GM18873 (cell line): ENCODE measurements around the gene TWIST1.

ENCODE experiments used
- ATAC-seq: cut with Tn5 transposase; IDR thresholded peaks from one replicate; pipeline ENCODE4 v1.9.1; 2021; ENCODE audit warnings: mild to moderate bottlenecking, moderate library complexity, moderate number of reproducible peaks; ENCODE audit not compliant: unreplicated experiment, low FRiP score

Gene TWIST1

GRCh38 chr7:19117091-19117869, at the start of gene TWIST1:
Gene TWIST1 (minus strand): TSS chr7:19117636. CDS start chr7:19117321, 315 bp downstream.
- no peak for ATAC-seq

DNA sequence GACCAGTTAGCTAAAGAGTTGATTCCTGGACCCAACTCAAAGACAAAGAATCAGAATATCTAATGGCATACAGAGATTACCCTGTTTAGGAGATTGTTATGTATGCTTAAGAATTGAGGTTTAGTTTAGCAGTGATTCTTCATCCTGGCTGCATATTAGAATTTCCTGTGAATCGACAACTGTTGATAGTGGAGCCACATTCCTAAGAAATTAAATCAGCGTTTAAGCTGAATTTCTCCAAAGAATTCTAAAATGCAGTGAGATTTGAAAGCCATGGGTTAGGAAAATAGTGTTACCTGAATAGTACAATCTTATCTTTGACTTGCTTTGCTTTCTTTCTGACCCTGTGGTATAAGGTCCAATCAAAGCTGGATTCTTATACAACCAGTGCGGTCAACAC, 44.2 kb upstream of the TWIST1 start:
- no peak for ATAC-seq

DNA sequence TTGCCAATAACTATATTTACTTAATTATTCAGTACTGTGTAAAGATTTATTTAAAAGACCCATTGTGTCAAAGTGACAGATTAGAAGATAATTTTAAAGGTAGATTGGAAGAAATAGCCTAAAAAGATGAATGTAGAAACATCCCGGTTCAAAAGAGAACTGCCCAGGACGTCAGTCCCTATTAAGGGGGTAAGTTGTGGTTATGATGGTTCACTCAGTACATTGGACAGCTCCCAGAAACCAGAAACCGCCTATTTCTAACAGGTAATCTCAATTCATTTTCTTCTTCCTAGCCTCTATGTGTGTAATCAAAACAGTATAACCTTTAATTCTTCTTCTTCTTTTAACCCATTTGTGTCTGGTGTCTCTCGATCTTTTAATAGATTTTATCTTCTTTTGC, 29.3 kb upstream of the TWIST1 start:
- no peak for ATAC-seq

DNA sequence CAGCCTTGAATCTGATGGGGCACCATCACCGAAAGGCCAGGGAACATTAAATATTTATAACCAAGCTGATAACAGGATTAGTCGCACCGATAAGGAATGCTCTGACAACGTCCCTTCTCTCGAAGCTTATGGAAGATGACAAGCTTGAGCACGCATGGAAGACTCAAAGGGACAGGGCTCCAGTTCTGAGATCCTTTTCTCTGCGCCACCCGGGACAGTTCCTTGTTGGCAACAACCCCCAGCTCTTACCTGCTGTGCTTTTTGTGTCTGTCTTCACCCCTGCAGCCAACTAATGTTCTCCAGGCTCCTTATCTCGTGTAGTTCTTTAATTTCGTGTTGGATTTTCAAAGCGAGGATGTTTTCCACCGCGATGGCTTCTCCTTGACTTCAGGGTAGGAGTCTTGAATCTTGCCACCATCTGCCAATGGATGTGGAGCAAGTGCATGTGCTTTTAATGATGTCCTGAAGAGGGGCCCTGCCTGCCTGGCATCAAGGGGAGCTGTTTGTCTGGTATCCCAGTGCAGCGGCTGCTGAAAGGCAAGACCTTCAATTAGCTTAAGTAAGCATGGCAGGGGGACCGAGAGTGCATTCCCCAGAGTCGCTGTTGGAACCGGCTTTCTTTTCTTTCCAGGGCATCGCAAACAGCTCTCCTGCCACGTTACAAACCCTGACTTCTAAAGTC, 28.1 kb upstream of the TWIST1 start:
- ATAC-seq = no peak

DNA sequence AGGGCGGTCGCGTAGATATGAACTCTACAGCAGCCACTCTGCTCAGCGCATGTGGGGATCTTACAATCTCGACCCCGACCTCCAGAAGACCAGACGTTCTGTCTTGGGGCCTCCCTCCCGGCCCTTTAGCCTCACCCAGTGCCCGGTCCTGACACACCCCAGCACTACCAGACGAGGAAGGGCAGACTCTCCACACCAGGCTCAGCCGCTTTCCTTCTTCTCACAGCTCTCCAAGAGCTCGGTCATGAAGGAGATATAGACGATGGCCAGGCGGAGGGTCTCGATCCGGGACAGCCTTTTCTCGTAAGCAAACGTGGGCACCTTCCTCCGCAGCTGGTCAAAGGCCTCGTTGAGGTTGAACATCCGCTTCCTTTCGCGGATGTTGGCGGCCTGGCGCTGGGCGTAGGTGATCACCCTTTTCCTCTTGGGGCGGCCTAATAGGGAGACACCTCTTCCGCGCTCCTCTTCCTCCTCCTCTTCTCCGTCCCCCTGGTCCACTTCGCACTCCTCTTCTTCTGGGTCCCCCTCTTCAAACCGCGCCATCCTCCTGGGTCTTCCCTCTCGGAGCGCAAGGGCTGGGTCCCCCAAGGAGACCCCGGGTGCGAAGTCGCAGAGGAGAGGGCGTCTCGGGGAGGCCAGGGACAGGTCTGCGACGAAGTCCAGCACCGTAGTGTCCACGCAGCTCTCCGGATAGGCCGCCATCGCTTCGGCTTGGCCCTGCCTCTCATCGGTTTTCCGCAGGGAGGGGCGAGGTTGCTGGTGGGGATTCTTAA, 27.4 kb upstream of the TWIST1 start, which contains the start of gene FERD3L:
Gene FERD3L, minus strand, starts transcription at position 761 of the 773 bp plus-strand sequence. Its CDS starts 59 bp downstream, at position 702.
- ATAC-seq = no peak

DNA sequence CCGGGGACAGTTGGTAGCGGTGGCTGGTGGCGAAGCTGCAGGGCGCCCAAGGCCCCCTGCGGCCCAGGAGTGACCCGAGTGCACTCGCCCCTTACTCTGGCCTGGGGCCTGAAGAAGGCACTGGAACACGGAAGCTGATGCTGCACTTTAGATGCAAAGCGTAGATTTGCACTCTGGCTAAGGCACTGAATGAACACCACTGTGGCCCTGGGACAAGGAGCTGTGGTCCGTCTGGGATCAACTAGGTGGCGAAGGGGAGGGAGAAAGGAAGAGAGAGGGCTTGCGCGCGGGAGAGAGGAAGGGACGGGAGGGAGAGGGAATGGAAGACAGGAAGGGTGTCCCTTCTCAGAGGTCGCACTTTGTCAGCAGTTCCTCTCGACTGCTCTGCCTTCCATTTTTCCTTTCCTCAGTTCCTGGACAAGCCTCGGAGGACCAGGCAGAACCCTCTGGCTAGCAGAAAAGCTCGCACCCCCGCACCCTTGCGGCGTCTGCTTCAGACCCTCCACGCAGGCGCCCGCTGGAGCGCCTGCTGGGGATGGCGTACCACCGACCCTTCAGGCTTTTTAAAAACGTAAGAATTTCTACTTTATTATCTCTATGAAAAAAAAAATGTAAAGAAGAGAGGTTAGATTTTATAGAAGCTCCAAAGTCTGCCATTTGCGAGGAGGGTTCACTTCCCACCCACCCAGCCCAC, 26.6 kb upstream of the TWIST1 start:
- no peak for ATAC-seq

- no peak for ATAC-seq
Observed at GRCh38 chr7:19139706-19140327, 22.4 kb upstream of the TWIST1 start.

DNA sequence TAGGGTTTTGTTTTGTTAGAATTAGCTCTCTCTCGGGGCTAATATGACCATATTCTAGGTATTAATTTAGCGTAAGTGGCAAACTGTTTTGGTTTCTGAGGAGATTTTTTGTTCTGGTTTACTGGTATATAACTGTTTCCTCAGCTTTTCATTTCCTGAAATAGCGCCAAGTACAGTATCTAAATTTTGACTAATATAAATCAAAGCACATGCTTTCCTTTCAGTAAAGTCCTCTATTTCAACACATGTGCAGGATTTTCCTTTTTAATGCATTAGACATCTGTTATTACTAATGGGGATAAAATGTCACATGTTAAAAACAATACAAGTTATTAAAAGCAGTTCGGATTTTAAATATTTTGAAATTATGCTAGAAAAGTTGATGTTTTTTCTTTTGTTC, 16.4 kb upstream of the TWIST1 start:
- ATAC-seq = no peak

GRCh38 chr7:19133390-19133789, 16.0 kb upstream of the TWIST1 start:
- ATAC-seq = no peak

DNA sequence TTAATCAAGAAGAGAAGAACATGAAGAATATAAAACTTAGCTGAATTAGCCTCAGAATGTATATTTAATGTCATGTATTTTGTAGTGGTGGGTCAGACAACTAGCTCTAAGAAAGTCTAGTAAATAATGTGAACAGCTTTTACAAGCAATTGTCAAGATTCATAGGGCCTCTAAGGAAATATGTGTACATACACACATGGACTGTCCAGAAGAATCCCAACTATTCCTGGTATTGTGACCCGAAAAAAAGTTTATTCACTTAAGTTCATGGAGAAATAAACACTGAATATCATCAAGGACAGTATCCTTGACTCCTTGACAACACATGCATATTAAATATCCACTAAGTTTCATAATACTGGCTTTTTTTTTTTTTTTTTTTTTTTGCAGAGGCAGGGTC, 11.4 kb upstream of the TWIST1 start:
- ATAC-seq = no peak

- ATAC-seq = no peak
Observed at GRCh38 chr7:19121977-19122588, 4.6 kb upstream of the TWIST1 start.

DNA sequence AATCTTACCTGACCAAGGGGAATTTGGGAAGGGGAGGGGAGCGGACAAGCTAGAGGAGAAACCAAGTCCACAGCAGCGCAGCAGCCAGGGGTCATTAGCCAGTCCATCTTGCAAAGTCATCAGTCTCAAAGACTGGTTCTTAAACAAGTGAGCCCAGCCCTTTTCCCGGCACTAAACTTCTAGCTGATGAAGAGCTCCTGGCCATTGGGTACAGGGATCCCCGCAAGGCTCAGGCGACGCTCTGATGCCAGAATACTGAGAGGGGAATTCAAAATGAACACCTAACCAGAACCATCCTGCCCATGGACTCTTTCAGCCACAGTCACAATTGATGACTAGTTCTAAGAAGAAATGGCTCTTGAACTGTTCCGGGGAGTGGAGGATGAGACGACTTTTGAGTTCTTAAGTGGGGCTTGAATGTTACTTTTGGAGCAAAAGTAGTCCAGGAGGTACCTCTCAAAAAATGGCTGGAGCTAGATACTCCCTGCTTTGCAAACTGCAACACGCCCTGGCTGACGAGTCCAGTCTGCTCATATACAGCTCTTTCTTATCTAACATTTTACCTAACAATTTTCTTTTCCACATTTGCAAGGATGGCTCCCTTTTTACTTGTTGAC, 2.5 kb upstream of the TWIST1 start:
- ATAC-seq = no peak

GRCh38 chr7:19119372-19119771, 1.9 kb upstream of the TWIST1 start:
- ATAC-seq = no peak

DNA sequence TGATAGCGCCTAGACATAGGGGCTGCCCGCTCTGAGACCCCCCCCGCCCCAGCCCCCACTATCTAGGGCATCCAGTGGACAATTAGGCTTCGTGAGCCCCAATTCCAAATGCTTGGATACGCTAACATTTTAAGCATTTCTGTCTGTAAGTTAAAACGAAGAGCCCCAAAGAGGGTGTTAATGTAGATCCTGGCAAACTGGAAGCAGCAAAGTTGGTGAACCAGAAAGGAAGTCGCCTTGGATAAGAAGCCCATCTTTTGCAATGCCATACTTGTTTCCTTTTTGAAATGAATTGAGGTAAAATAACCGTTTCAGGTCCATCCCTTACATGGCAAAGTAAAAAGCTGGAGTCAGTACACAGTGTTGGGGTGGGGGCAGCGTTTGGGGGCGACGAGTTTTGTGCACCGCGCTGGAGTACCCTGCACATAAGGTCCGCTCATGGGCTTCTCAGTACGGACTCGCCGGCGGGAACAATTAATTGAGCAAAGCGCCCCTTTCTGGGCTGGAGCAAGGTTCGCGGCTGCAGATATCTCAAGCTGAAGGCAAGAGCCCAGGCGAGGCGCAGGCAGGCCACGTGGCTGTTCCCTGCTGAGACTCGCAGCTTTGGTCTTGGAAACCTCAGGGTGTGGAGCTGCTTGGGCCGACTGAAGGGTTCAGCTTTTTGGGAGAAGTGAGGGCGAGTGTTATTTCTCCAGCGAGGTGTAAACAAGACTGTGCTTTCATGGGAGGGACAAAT, 1.4 kb upstream of the TWIST1 start:
- no peak for ATAC-seq

DNA sequence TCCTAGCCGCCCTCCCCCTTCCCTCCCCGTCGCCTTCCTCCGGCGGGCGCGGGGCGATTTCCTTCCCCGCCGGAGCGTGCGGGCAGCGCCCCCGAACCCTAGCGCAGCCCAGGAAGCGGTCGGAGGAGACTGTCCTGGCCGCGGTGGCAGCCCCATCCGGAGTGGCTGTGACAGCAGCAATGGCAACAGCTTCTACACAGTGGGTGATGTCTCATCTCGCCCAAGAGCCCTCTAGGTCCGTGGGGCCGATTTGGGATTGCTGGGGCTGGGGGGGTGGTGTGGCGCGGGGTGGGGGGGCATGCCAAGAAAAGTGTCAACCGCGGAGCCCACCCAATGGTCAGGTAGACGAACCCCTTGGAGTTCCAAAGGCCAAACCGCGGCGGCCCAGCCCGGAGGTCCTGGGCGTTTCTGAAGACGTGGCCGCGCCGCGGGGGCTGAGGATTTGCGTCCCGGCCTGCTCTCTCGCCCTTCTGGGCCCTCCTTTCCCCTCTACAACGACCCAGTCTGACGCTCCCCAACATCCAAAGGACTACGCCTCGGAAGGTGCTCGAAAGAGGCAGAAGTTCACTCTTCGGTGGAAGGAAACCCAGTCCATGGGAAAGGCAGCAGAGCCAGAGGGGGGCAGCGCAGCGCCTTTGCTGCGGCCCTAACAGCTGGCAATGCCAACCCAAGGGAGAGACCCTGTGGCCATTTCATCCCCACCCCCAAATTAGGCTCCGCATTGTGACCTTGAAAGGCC, 603 bp upstream of the TWIST1 start:
- no peak for ATAC-seq

DNA sequence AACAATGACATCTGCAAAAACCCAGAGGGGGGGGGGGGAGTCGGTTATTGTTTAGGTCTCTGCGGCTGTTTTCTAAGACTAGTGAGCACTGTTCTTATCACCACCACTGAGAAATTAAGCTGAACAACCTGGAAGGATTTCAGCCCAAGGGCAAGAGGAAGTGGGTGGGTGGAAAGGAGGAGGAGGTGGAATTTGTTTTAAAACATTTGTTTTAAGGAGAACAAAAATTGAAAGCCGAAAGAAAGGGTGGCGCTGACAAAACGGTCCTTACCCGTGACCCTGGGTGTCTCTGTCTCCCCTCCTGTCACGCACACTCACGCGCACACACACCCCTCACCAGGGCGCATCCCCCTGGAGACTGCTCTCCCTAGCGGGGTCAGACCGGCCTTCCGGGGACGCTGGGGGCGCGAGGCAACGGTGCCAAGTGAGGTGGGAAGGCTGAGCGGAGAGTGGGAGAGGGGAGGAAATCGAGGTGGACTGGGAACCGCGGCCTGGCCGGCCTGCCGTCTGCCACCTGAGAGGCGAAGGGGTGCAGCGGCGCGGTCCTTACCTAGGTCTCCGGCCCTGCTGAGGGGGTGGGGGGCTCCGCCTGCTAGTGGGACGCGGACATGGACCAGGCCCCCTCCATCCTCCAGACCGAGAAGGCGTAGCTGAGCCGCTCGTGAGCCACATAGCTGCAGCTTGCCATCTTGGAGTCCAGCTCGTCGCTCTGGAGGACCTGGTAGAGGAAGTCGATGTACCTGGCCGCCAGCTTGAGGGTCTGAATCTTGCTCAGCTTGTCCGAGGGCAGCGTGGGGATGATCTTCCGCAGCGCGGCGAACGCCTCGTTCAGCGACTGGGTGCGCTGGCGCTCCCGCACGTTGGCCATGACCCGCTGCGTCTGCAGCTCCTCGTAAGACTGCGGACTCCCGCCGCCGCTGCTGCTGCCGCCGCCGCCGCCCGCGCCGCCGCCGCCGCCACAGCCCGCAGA, 1.0 kb downstream of the TWIST1 start:
- ATAC-seq = no peak

- ATAC-seq = no peak
Observed at GRCh38 chr7:19114551-19114855, 2.9 kb downstream of the TWIST1 start.
